NB4 (cell line): ENCODE data around the gene HDAC4.

ENCODE experiments used
- TF ChIP-seq, protein P1 (sequence below): IDR thresholded peaks from one replicate; pipeline ENCODE4 v1.5.1; 2012; ENCODE audit warnings: low read depth, low read length
- TF ChIP-seq, protein P2 (sequence below): IDR thresholded peaks from 2 replicates; pipeline ENCODE4 v1.6.1; 2011; ENCODE audit warnings: low read depth, low read length

DNA sequence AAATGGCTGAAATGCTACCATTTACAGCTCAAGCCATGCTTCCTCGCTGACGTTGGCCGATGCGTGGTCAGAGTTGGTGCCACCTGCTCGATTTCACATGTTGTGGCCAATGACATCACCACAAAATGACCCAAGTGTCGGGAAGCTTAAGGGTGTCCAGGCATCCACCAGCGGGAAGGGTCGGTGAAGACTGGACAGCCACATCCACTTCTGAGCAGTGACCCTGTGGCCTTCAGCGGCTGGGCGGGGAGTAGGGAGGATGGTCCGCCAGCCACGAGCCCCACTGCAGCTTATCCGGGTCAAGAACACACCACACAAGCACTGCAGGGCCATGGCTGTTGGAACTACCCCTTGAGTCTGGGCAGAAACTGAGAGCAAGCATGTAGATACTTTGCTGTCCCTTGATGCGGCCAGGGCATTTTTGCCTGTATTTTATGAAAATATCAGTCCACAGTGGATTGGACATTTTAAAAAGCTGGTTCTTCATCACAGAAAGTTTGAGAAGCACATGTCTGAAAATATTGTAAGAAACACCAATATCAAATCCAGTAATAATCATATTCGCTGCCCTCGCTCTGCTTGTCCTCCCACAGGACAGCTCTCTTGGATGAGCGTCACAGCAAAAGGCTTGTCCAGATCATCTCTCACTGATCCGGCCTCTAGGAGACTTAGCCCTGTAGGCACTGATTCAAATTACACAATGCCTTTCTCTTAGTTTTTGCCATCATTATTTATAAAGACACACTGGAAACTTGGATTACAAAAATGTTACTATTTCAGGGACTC lies 379.0 kb downstream of the HDAC4 start:
- TF ChIP-seq, protein P1, sequence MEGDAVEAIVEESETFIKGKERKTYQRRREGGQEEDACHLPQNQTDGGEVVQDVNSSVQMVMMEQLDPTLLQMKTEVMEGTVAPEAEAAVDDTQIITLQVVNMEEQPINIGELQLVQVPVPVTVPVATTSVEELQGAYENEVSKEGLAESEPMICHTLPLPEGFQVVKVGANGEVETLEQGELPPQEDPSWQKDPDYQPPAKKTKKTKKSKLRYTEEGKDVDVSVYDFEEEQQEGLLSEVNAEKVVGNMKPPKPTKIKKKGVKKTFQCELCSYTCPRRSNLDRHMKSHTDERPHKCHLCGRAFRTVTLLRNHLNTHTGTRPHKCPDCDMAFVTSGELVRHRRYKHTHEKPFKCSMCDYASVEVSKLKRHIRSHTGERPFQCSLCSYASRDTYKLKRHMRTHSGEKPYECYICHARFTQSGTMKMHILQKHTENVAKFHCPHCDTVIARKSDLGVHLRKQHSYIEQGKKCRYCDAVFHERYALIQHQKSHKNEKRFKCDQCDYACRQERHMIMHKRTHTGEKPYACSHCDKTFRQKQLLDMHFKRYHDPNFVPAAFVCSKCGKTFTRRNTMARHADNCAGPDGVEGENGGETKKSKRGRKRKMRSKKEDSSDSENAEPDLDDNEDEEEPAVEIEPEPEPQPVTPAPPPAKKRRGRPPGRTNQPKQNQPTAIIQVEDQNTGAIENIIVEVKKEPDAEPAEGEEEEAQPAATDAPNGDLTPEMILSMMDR: no peak
- TF ChIP-seq, protein P2, sequence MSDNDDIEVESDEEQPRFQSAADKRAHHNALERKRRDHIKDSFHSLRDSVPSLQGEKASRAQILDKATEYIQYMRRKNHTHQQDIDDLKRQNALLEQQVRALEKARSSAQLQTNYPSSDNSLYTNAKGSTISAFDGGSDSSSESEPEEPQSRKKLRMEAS: no peak
